Stomach (tissue), 4 donors: ENCODE results near the gene ACER1.

Experiments used
- POLR2A ChIP-seq, 4 donors: fragments of 450-650 bp; IDR thresholded peaks; one replicate each; pipeline ENCODE4 v1.6.1; 2016; ENCODE audit warnings: antibody characterized with exemption in 4 of 4, control low read depth in 2 of 4, mild to moderate bottlenecking in 1 of 4, moderate library complexity in 1 of 4
- POLR2AphosphoS5 ChIP-seq, 3 donors: sonication (generic); formaldehyde crosslinking; IDR thresholded peaks; one replicate each; pipeline ENCODE4 v1.6.1; 2016; ENCODE audit warnings: antibody characterized with exemption in 3 of 3
- TF ChIP-seq, protein P1 (sequence below), 7 experiments: fragments of 450-650 bp in 4 of 7; fragments of 200-600 bp in 3 of 7; sonication (generic) in 3 of 7; IDR thresholded peaks; one replicate each; pipeline ENCODE4 v1.5.1; 2016 to 2019; ENCODE audit warnings: antibody characterized with exemption in 7 of 7, control low read depth in 2 of 7, mild to moderate bottlenecking in 1 of 7

DNA sequence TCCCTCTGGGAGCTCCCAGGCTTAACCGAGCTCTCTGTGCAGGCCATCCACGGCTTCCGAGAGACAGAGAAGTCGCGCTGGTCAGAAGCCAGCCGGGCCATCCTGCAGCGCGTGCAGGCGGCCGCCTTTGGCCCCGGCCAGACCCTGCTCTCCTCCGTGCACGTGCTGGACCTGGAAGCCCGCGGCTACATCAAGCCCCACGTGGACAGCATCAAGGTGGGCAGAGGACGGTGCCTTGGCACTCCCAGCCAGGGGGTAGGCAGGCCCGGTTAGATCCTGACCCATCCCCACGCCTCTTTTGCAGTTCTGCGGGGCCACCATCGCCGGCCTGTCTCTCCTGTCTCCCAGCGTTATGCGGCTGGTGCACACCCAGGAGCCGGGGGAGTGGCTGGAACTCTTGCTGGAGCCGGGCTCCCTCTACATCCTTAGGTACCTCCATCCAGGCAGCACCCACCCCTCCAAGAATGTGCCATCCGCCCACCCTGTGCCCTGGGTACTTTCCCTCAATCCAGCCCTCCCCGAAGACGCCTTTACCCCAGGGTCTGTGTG lies 40.8 kb upstream of the ACER1 start:
- TF ChIP-seq, protein P1, sequence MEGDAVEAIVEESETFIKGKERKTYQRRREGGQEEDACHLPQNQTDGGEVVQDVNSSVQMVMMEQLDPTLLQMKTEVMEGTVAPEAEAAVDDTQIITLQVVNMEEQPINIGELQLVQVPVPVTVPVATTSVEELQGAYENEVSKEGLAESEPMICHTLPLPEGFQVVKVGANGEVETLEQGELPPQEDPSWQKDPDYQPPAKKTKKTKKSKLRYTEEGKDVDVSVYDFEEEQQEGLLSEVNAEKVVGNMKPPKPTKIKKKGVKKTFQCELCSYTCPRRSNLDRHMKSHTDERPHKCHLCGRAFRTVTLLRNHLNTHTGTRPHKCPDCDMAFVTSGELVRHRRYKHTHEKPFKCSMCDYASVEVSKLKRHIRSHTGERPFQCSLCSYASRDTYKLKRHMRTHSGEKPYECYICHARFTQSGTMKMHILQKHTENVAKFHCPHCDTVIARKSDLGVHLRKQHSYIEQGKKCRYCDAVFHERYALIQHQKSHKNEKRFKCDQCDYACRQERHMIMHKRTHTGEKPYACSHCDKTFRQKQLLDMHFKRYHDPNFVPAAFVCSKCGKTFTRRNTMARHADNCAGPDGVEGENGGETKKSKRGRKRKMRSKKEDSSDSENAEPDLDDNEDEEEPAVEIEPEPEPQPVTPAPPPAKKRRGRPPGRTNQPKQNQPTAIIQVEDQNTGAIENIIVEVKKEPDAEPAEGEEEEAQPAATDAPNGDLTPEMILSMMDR (IDR thresholded peaks at IDR 0.05), result no peak
- TF ChIP-seq POLR2AphosphoS5 (IDR thresholded peaks at IDR 0.05), result no peak
- TF ChIP-seq POLR2A (IDR thresholded peaks at IDR 0.05), result no peak
